GM19438 (cell line): ENCODE results near the gene PPP1R15B.

ENCODE experiments used
- ATAC-seq: cut with Tn5 transposase; IDR thresholded peaks from one replicate; pipeline ENCODE4 v1.9.1; 2021; ENCODE audit warnings: low read depth; ENCODE audit not compliant: unreplicated experiment

The PPP1R15B gene

GRCh38 chr1:204368996-204369726 lies 42.5 kb downstream of the PPP1R15B start:
- no peak for ATAC-seq

GRCh38 chr1:204367956-204368355 lies 43.7 kb downstream of the PPP1R15B start:
- ATAC-seq = no peak

DNA sequence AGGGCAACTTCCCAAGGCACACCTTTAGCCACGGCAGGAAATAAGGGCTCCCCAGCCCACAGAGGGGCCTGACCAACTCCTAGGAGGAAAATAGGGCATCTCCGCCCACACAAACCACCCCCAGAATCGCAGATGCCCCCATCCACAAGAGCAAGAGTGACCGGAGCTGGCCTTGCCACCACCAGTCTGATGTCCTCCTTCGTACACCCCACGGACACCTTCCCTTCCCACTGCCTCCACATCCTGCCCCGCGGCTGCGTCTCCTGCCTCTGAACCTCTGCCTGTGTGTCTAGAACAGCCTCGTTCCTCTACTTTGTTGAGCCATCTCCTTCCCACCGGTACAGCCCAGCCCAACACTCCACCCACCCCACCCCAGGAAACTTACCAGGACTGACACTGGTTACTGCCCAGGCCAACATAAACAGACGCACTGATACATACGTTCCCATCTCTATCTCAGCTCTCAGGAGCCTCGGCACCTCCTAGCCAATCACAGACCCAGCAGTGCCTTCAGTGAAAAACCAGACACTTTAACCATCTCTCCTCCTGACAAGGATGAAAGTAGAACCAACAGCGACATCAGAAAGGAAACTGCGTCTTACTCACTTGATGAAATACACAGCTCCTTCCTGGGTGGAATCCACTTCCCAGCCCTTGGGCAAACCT lies 44.3 kb downstream of the PPP1R15B start:
- no peak for ATAC-seq

DNA sequence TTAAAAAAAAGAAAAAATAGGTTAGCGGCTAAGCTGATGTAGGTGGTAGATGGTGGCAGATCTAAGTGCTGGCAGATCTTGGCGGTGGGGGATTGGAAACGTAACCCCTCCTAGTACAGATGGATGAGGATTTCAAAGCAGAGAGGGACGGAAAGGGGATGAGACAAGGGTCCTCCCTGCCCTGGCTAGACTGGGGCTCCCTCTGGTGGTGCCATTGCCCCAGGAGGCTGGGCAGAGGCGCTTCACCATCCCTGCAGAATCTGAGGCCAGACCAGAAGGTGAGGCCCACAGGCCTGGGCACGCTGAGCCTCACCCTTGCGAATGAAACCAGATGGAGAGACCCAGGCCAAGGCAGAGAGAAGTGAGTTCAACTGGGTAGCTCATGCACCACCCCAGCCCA lies 44.9 kb downstream of the PPP1R15B start:
- no peak for ATAC-seq

DNA sequence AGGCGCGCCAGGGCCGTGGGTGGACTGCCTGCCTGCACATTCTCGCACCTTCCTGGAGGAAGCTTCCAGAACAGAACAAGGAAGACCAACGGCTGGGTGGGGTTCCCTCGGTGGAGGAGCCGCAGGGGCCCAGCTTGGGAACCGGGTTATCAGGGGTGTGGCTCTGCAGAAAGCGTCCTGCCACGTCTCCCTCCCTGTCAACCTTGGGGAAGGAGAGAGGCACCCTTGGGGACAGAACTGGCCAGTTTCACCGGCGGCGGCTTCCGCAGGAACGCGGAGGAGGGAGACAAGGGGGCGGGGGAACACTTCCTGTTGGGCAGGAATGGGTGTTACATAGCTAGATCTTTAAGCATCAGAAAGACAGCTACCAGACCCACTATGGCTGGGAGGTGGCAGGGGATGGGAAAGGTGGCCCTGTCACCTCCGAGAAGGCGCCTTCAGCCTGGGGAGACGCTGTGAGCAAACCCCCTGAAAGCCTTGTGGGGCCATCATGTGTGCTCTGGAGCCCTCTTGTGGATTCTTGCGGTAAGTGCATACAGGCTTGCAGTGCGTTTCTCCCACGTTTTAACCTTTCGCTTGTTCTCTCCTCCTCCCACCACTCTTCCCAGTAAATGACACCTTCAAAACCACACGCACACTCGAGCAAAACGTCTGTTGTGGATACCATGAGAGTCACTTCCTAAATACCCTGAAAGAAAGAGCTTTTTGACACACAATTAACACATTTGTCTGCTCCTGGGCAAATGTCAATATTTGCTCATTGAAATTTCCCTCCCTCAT lies 48.1 kb downstream of the PPP1R15B start:
- ATAC-seq = peak; percentile 64

DNA sequence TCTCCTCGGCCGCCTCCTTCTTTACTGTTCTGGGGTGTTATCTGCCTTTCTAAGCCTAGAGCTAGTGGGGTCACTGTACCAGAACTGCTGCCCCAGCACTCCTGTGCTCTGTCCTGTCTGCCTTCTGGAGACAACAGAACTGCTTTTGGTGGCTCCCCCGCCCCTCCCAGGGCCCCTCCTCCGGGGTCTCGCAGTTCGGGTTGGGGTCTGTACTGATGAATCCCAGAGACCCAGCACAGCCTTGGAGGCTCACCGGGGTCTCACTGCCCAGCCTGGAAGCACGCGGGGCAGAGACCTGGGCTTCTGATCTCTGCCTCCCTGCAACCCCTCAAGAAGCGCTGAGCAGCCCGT lies 48.7 kb downstream of the PPP1R15B start:
- no peak for ATAC-seq

- ATAC-seq = no peak
Observed at GRCh38 chr1:204361781-204362180, 49.8 kb downstream of the PPP1R15B start.

- no peak for ATAC-seq
Observed at GRCh38 chr1:204361341-204361771, 50.3 kb downstream of the PPP1R15B start.

GRCh38 chr1:204360314-204360713 lies 51.3 kb downstream of the PPP1R15B start:
- no peak for ATAC-seq

- ATAC-seq = no peak
Observed at GRCh38 chr1:204359474-204360255, 52.0 kb downstream of the PPP1R15B start, which contains the start of gene PLEKHA6. PLEKHA6 (minus strand) TSS chr1:204359929; CDS start chr1:204273727, 86,202 bp downstream.

DNA sequence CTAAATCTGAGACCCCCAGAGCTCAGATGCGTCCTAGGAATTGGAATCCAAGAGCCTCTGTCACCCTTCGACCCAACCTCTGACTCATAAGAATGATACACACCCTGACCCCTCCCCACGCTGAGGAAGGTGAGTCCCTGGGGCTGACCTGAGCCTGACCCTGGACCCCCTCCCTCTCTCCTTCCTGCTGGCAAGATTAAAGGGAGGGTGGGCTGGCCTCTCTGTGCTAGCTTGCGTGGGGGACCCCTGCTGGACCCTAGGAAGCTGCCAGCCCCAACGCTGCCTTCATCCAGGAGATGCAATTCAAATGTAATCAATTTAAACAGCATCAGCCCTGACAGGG lies 52.5 kb downstream of the PPP1R15B start:
- no peak for ATAC-seq

DNA sequence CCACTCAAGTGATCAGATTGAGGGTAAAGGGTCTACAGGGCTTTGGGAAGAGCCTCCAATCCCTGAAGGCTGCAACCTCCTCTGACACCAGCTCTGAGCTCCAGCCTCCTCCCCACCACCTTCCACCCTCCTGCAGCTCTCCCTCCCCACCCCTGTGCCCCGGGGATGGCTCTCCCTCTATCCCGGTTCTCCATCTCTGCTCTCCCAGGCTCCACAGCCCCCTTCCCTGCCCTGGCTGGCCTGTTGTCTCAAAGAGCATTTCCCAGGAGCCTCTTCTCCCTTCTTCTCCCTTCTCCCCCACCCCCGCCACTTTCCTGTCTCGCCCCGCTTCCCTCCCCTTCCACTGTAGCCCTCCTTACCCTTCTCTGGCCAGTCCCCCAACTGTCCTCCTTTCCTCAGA lies 53.0 kb downstream of the PPP1R15B start:
- ATAC-seq = no peak

DNA sequence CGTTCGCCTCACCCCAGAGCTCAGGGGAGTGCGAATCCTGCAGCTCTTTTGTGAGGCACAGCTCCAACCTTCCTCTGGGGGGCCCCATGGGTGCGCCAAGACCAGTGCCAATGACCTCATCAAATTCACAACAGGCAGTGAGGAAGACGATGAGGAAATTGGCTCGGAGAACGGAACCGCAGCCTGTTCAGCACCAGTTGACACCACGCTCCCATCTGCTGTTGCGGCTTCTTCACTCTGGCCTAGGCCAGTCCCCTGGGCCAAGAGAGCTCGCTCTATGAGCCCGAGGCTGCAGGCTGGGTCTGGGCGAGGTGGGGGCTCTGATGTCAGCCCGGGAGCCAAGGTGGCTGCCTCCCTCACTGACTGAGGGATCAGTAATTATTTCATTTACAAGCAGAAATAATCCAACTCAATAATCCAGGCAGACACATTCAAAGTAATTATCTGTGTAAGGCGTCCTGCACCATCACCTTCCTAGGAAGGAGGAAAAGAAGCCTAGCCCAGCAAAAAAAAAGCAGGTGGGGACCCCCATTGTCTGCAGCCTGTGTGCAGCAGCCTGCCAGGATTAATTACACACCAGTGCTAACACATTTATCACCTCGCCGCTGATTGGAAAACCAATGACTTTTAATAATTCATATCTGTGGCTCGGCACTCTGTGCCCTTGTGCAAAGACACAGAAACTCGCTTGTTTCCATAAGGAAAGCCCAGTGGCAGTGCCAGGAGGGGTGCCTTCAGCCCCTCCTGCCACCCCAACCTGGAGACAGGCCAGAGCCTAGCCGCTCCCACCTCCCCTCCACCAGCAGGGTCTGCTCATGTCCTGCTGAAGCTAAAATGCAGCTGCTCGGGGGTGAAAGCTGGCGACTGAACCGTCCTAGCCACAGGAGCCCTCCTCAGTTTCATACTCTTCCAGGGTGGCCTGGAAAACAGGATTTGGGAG lies 53.8 kb downstream of the PPP1R15B start:
- ATAC-seq = no peak

GRCh38 chr1:204356997-204357396 lies 54.6 kb downstream of the PPP1R15B start:
- no peak for ATAC-seq

DNA sequence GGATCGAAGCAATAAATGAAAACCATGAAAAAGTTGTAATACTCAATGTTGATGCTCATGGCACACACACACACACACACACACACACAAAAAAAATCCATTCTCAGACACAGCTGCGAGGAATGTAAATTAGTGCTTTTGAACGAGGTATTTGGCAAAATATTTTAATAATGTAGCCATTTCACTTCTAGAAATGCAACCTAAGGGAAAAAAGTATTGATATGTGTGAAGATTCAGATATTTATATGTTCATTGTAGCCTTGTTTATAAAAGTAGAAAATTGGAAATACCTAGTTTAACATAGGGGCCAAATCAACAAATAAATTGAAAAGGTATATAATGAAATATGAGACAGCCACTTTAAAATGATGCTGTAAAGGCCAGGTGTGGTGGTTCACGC lies 55.7 kb downstream of the PPP1R15B start:
- no peak for ATAC-seq

- no peak for ATAC-seq
Observed at GRCh38 chr1:204354579-204354978, 57.0 kb downstream of the PPP1R15B start.
